Fibroblast of the conjunctiva (primary cell): ENCODE measurements around the gene ASPHD1.
"Not testable (repeated sequence)": the region's sequence is repeated elsewhere in the genome, so short reads cannot be mapped to it uniquely, and the experiment has no call there.

Experiments
- DNase-seq: peaks from one replicate; pipeline ENCODE4 v3.0.0-alpha.2; 2010; ENCODE audit warnings: low read depth

Gene ASPHD1

GRCh38 chr16:29908719-29909220, 8.5 kb downstream of the ASPHD1 start:
- DNase-seq: no peak

- DNase-seq: no peak
These were observed 9.1 kb downstream of the ASPHD1 start for GRCh38 chr16:29909391-29909790.

GRCh38 chr16:29909851-29910250, 9.6 kb downstream of the ASPHD1 start:
- not testable (repeated sequence) for DNase-seq

- DNase-seq: no peak
These were observed 10.8 kb downstream of the ASPHD1 start for GRCh38 chr16:29910819-29911675.

GRCh38 chr16:29911676-29912010, 11.4 kb downstream of the ASPHD1 start:
- no peak for DNase-seq

GRCh38 chr16:29912087-29912486, 11.8 kb downstream of the ASPHD1 start:
- no peak for DNase-seq

GRCh38 chr16:29913514-29913913, 13.2 kb downstream of the ASPHD1 start:
- no peak for DNase-seq

- DNase-seq: no peak
These were observed 15.4 kb downstream of the ASPHD1 start for GRCh38 chr16:29915590-29916247.

- no peak for DNase-seq
These were observed 16.7 kb downstream of the ASPHD1 start for GRCh38 chr16:29916979-29917378.

- DNase-seq: no peak
These were observed 20.2 kb downstream of the ASPHD1 start for GRCh38 chr16:29920288-29921033.

GRCh38 chr16:29921034-29921385, 20.7 kb downstream of the ASPHD1 start:
- DNase-seq: no peak

- DNase-seq: no peak
These were observed 22.0 kb downstream of the ASPHD1 start for GRCh38 chr16:29922326-29922725.

- no peak for DNase-seq
These were observed 22.8 kb downstream of the ASPHD1 start for GRCh38 chr16:29922986-29923501.

GRCh38 chr16:29925105-29925756, 24.9 kb downstream of the ASPHD1 start:
- no peak for DNase-seq

- peak; percentile 57 for DNase-seq
These were observed 25.8 kb downstream of the ASPHD1 start, which contains the start of gene KCTD13 for GRCh38 chr16:29925781-29926710. Gene KCTD13, minus strand, starts transcription at chr16:29926226. Its CDS starts 193 bp downstream, at chr16:29926033.

GRCh38 chr16:29926711-29927052, 26.4 kb downstream of the ASPHD1 start:
- no peak for DNase-seq

- DNase-seq: no peak
These were observed 27.0 kb downstream of the ASPHD1 start for GRCh38 chr16:29927070-29927905.

GRCh38 chr16:29931750-29932149, 31.5 kb downstream of the ASPHD1 start:
- not testable (repeated sequence) for DNase-seq

- no peak for DNase-seq
These were observed 40.4 kb downstream of the ASPHD1 start for GRCh38 chr16:29940656-29941055.
